ENCODE measurements around the gene MS4A18. TPM values are rescaled to one million over a fixed set of nuclear protein-coding genes. Genes with fewer than 3 reads are reported as not detected.

Gene MS4A18
- total RNA-seq, 1 donor from 2014 or later, result not detected

DNA sequence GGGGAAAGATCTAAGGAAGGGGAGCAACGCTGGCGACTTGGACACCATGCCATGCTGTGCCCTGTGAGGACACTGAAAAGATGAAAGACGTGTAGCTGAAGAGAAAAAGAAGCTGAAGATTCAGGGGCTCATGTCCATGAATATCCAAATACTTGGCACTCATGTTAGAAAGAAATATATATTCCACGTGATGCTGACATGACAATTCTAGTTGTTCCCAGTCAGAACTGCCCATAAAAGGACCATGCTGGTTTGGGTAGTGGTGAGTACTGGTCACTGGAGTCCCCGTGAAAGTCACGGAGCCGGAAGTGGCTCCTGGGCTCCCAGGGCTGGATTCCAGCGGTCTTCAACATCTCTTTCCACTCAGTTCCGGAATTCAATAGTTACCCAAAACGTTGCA, 42.0 kb downstream of the MS4A18 start:
- no peak for DNase-seq (ENCODE audit: low read depth in 2 of 2)

DNA sequence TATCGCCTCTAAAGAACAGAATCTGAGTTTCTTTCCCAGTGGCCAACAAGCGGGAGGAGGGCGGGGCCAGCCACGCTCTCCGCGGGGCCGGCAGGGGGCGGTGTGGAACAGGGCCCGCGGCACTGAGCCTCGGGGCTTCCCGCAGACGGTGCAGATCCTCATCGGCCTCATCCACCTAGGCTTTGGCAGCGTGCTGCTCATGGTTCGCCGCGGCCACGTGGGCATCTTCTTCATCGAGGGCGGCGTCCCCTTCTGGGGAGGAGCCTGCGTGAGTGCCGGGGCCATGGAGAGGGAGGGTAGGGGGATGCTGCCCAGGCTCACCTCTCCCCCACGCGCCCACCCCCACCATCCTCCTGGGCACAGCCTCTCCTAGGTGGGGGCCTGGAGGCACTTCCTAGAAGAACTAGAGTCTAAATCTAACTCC, 42.9 kb downstream of the MS4A18 start:
- peak in 1 of 2 donors; percentile 17 for DNase-seq (ENCODE audit: low read depth in 2 of 2)

DNA sequence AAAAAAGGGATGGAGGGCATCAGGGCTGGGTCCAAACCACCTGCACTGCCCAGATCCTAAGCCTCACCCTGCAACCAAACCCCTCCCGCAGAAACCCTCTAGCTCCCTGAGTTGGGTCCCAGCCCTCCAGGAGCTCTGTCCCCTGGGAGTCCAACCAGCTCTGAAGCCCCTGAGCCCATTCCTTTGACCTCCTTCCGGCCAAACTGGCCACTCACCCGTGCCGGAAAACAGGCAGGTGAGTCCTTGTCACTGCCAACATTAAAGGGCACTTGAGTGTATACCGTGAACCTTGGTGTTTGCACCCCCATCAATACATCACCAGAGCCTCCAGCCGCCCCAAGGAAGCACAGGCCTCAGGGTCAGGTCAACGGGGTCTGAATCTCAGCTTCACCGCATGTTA, 43.7 kb downstream of the MS4A18 start:
- DNase-seq (ENCODE audit: low read depth in 2 of 2), result no peak

DNA sequence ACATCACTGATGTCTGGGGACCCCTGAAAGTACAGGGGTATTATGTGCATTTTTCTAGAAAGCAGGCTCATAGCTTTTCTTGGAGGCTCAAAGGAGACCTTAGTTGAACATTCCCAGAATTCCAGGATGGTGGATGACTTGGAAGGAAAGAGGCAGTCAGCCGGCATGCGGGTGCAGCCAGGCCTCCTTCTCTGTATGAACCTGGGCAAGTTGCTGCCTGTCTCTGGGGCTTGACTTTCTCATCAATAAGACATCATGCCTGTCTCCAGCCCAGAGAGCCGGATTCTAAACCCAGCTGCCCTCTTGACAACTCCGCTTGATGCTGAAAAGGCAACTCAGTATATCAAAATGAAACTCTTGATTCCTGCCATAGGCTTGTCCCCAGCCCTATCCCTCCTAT, 44.8 kb downstream of the MS4A18 start:
- DNase-seq (ENCODE audit: low read depth in 2 of 2), result no peak

DNA sequence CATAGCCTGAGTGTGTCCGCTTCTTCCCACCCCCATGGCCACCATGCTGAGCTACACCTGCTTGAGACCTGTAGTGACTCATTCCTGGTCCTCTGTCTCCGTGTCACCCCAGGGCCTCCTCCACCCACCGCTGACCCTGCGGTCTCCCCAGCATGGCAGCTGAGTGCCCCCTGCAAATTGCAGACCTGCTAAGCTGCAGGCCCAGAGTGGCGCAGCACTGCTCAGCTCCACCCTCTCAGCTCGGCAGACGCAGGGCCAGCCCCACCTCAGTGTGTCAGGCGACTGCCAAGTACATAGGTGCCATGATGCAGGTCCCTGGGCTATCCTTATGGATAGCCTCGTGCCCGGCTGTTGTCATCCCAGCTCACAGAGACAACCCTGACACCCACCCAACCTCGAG, 45.3 kb downstream of the MS4A18 start:
- DNase-seq (ENCODE audit: low read depth in 2 of 2), result no peak

DNA sequence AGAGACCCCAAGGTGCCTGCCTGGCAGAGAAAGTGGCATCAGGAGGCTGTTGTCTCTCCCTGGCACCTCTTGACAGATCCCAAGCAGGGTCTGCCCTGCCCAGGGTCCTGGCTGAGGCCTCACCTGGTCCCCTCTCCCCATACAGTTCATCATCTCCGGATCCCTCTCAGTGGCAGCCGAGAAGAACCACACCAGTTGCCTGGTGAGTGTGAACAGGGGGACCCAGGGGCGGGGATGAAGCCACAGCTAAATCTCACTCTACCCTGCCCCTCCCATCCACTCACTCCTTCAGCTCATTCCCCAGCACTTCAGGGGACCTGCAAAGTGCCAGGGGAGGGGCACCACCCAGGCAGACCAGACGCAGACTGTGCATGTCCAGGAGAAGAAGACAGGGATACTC, 46.6 kb downstream of the MS4A18 start:
- no peak for DNase-seq (ENCODE audit: low read depth in 2 of 2)

DNA sequence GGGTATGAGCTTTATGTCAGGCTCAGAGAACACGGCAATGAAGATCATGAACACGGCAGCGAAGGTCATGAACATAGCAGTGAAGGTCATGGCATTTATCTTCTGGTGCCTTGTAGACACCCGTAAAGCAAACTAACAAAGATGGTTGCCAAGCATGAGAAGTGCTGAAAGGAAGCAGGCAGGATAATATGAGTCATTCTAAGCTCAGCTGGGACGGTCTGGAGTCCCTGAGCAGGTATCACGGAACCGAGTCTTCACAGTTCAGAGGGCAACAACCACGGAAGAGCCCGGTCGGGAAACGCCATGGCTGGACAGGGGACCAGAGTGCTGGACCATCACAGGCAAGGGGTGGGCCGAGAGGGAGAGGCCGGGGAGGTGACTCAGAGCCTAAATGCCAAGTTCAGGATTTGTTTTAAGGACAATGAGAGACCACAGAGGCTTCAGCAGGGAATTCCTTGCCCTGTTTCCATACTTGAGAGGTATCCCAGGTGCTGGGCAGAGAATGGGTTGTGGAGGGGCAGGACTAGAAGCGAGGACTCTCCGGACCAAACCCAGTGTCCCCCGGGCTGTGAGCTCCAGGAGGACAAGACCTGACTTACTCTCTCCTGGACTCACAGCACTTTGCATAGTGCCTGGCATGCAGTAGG, 47.5 kb downstream of the MS4A18 start:
- peak in 1 of 2 donors; percentile 56 for DNase-seq (ENCODE audit: low read depth in 2 of 2)

DNA sequence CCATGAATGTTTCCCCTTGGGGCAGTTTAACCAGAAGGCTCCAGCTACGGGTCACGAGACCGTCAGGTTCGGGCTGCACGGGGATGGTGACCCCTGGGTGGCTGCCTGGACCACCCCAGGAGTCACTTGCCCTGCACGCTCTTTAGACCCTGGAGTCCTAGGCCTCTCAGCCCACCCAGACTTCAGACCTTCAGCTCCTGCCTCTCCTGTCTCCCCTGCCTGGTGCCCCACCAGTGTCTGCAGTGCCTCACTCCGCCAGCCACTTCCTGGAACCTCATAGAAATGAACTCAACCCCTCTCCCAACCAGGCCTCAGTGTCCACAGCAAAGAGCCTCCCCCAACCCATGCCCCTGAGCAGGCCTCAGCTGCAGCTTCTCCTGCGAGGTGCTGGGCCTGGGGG, 48.1 kb downstream of the MS4A18 start:
- DNase-seq (ENCODE audit: low read depth in 2 of 2), result no peak

DNA sequence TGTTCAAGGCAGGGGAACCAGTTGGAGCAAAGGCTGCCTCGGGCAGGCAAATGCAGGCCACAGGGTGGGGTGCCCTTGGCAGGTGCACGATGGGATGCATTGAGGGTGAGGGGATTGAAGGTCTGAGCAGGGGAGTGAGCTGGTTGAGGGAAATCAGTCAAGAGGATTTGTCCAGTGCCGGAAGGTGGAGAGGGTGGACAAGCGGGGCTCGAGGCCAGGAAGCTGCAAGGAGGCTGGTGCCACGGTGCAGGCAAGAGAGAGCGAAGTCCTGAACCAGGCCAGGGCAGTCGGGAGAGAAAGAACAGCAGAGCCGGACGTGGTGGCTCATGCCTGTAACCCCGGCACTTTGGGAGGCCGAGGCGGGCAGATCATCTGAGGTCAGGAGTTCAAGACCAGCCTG, 50.2 kb downstream of the MS4A18 start:
- no peak for DNase-seq (ENCODE audit: low read depth in 2 of 2)

DNA sequence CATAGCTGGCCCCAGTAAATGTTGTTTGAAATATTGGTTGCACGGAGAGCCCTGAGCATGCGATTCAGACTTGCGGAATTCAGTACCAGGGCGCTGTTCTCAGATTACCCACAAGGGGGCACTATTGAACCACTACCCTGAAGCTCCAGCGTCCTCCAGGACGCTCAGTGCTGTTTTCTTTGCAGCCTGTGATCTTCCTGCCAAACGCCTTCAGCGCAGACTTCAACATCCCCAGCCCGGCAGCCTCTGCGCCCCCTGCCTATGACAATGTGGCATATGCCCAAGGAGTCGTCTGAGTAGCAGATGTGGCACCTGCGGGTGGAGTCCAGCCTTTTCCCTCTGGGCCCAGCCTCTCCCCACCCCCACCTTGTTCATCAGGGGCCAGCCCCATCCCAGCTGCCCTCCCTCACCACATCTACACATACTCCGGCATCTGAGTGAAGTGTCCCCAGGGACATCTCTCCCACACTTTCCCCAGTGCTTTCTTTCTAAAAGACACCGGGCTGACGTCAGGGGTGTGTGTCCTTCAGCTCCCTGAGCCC, 51.0 kb downstream of the MS4A18 start:
- peak; percentile 82 to 93 for DNase-seq (ENCODE audit: low read depth in 2 of 2)

DNA sequence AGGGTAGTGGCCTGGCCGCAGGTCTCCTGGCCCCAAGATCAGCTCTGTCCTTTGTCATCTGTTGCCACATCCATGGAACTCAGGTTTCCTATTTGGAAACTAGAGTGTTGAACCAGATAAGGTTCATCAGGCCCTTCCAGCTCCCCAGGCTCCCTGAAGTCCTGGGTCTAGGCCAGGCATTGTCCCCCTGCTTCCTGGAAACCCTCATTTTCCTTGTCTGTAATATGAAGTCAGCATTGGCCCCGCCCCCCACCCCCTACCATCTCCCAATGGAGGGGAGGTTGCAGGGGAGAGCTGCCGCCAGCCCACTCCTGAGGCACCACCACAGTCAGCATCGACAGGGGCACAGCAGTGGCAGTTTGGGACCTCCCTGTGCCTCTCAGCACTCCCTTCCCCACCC, 51.6 kb downstream of the MS4A18 start:
- peak in 1 of 2 donors; percentile 53 for DNase-seq (ENCODE audit: low read depth in 2 of 2)

DNA sequence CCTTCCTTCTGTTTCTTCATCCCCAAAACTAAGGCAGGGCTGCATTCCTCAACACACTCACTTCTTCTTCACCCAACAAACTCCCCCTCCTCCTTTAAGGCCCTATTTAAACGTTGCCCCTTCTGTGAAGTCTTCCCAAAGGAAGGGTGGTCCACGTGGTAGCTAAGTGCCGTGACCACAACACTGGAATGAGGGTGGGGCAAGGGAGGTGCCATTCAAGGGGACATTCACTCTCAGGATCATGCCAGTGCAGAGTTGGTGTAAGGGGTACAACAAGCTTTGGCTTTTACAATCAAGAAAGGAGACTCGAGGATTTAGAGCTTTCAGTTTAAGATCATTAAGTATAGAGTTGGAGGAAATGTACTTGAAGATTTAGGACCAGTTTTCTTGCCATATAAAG, 52.6 kb downstream of the MS4A18 start:
- no peak for DNase-seq (ENCODE audit: low read depth in 2 of 2)

DNA sequence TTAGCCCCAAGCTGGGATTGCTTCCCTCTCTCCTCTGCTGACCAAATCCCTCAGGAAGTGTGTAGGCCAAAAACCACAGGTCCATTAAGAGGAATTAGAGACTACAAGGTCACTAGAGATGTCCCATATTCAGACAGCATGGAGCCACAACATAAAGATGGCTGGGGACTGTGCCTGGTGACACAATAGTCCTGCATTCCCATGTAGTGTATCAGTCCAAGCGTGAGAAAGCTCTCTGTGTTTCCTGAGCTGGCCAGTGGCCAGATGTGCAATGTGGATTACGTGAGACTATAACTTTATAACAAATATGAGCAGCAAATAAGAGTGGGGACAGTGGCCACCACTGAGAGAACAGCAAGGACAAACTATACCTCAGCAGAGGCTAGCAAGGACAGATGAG, 53.1 kb downstream of the MS4A18 start:
- DNase-seq (ENCODE audit: low read depth in 2 of 2), result peak; percentile 96 to 98

DNA sequence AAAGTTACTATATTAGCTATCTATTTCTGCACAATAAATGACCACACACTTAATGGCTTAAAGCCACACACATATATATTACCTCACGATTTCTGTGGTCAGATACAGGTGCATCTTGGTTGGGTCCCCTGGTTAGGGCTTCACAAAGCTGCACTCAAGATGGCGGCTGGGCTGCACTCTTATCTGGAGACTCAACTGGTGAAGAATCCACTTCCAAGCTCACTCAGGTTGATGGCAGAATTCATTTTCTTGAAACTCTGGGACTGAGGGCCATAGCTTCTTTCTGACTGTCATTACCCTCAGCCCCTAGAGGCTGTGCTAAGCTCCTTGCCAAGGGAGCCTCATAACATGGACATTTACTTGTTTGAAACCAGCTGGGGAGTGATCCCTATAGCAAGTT, 55.5 kb downstream of the MS4A18 start:
- no peak for DNase-seq (ENCODE audit: low read depth in 2 of 2)

DNA sequence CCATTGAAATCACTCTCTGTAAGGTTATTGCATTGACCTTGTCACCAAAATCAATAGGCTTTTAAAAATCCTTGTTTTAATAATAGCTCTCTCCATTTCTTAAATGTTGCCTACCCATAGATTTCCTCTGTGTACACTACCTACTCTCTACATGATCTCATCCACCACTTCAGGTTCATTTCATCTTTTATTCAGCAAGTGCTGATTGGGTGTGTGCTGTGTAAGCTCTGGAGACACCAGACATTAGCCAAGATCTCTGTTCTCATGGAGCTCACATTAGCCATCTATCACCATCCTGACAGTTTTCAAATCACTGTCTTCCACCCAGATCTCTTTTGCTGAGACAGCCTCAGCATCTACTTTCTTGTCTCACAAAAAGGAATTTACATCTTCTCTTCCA, 56.3 kb downstream of the MS4A18 start:
- DNase-seq (ENCODE audit: low read depth in 2 of 2), result no peak

DNA sequence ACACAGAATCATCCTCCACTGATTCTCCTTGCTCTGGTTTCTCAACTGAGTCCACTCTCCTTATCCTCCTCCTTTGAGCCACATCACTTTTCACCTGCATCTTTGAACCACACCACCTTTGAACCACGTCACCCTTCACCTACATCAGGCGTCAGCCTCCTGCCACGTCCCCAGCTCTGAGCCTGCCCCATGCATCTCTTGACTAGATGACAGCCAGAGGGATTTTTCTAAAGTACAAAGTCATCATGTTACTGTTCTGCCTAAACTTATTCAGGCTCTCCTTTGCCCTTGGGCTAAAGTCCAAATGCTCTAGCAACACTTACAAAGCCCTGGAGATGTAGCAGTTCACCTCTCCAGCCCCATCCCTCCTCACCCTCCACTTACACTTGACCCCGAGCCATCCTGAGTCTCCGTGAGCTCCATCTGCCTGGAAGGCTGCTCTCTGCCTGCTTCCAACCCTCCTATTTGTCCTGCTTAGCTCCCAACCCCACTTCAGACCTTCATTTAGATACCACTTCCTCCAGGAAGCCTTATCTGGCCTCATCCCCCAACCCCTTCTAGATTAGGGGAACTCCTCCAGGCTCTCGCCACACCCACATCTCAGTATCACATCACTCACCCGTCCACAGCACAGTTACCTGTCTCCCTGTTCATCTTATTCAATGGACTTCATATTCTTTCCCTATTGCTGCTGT, 56.9 kb downstream of the MS4A18 start:
- DNase-seq (ENCODE audit: low read depth in 2 of 2), result no peak

DNA sequence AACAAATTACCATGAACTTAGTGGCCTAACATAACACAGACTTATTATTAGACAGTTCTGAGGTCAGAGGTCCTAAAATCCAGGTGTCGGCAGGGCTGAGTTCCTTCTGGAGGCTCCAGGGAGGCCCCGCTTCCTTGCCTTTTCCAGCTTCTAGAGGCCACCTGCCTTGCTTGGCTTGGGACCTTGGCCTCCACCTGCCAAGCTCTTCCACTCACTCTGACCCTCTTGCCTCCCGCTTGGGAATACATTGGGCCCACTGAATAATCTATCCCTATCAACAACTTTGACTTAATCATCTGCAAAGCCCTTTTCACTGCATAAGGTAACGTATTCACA, 57.4 kb downstream of the MS4A18 start:
- no peak for DNase-seq (ENCODE audit: low read depth in 2 of 2)

DNA sequence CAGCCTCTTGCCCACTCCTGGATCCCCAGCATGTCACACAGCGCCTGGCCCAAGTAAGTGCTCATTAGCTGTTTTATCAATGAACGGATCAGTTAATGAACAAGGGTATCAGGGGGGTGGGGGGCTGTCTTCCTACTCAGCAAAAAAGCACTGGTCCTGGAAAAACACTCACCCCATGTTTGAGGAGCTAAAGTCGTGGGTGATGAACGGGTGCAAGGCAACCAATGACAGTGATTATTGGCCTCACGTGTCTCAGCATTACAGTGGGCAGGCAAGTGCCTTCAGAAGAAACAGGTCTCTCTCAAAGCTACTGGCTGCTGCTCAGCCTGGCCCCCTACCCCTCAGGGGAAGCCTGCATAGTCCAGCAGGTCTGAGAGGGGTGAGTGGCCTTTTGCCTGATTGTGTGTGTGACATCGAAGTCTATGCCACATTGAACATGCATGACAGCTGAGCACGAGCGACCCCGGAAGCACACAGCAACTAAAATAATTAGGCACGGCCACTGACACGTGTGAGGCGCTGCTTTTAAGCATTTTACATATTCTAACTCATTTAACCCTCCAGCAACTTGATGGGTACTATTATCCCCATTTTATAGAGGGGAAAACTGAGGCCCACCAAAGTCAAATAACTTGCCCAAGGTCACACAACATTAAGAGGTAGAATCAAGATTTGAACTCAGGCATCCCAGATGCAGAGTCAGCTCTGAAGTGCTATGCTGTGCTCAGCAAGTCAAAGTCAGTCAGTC, 58.0 kb downstream of the MS4A18 start:
- no peak for DNase-seq (ENCODE audit: low read depth in 2 of 2)

DNA sequence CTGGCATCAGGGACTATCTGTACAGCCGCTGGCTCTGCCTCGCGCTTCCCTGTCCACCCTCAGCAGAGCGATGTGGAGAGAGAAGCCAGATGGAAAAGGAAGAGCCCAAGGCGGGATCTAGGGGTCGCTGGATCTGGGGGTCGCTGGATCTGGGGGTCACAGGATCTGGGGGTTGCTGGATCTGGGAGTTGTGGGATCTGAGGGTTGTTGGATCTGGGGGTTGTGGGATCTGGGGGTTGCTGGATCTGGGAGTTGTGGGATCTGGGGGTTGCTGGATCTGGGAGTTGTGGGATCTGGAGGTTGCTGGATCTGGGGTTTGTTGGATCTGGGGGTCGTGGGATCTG, 58.6 kb downstream of the MS4A18 start:
- no peak for DNase-seq (ENCODE audit: low read depth in 2 of 2)

DNA sequence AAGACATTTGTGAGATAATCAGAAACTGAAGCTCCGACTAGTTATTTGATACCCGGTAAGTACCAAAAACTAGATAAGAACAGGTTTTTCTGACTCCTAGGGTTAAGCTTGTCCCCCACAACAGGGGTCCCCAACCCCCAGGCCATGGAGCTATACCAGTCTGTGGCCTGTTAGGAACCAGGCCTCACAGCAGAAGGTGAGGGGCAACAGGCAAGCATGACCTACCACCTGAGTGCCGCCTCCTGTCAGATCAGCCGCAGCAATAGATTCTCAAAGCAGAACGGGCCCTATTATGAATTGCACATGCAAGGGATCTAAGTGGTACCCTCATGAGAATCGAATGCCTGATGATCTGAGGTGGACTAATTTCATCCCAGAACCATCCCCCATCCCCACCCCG, 59.4 kb downstream of the MS4A18 start:
- DNase-seq (ENCODE audit: low read depth in 2 of 2), result no peak

DNA sequence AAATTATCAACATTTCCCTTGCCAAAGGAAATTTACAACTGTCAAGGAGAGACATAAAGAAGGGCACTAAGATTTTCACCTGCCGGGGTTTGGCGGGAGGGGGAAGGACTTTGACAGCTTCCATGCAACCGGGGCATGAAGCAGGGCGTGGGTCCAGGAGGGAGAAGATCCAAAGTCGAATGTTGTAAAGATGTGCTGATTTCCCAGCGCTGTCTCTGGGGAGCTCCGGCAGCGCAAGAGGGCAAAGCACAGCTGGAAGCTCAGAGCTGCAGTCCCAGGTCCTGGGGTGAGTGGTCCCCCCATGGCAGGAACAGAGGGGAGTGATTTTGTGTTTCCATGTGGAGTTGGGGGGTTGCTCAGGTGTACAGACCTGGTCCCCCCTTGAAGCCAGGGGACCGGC, 60.6 kb downstream of the MS4A18 start, which contains the start of gene MS4A10:
MS4A10 (plus strand) TSS at position 198 of the 400 bp plus-strand sequence. CDS start 5,003 bp downstream, outside the sequence.
- no peak for DNase-seq (ENCODE audit: low read depth in 2 of 2)

DNA sequence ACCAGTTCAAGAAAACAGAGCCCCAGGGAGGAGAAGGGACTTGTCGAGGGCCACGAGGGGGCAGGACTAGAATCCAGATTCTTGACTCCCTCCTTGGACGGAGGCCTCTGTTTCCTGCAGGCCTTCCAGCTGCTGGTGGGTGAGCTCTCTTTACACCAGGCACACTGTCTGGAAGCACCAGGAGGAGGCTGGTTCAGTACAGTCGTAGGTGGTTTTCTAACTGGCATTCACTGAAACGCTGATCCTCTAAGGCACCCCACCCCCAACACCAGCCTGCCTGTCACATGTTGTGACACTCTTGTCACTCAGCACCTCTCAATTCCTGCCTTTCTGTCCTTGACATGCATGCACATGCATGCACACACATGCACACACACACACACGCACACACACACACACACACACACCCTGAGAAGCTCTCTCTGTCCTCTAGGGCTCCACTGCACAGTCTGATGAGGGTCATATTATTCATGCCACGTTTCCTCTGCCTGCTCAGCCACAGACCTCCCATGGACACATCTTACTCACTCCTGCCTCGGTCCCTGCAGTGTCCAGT, 61.4 kb downstream of the MS4A18 start:
- peak in 1 of 2 donors; percentile 74 for DNase-seq (ENCODE audit: low read depth in 2 of 2)

Measured in dermis microvascular lymphatic vessel endothelial cell (primary cell).